Suppressor macrophage treated with lipopolysaccharide for 1 hour (primary cell): Measurements from ENCODE around the gene AGPAT2.
"Not testable (repeated sequence)": the region's sequence is repeated elsewhere in the genome, so short reads cannot be mapped to it uniquely, and the experiment has no call there.

Experiments used
- DNase-seq, 3 donors: peaks; one replicate each; pipeline ENCODE4 v3.0.0-alpha.2; 2020 to 2022

The AGPAT2 gene

DNA sequence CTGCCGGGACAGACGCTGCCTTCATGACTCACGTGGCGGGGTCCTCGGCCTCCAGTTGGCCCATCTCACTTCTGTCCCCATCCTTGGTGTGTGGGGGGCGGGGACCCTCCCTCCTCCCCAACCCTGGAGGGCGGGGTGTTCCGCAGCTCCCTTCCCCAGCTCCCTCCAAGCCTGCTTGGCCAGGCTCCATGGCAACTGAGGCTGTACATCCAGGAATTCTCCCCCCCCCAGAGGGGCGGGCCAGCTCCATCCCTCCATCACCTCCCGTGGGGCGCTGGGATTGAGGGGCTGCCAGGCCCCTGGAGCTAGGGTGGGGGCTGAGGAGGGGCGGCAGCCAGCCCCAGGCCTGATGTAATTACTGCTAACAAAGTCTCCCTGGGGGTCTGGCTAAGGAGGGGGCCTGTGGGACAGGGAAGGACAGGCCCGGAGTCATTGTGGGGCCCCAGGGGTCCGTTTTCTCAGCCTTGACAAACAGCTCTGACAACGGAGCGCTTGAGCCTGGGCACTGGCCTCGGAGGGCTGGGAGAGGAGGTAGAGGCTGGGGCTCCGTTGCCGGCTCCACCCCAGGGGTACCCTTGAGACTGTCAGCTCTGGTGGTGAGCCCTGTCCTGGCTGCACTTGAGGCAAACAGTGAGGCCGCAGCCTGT, 33.1 kb upstream of the AGPAT2 start:
- no peak for DNase-seq

- DNase-seq, result peak; percentile 79 to 93 (median 88)
Measured at GRCh38 chr9:136719195-136719880, 32.1 kb upstream of the AGPAT2 start.

- no peak for DNase-seq
Measured at GRCh38 chr9:136718345-136719194, 31.3 kb upstream of the AGPAT2 start.

DNA sequence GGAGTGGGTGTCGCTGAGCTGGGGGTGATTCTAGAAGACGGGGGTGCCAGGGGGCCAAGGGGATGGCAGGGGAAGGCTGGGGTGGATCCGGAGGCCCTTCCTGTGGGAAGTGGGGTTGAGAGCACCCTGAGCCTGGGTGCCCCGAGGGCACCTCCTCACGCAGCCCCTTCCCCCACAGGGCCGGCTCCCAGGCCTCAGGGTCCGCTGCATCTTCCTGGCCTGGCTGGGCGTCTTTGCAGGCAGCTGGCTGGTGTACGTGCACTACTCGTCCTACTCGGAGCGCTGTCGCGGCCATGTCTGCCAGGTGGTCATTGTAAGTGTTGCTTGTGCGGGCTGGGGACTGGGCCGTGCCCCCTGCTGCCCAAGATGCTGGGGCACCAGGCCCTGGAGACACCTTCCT, 30.1 kb upstream of the AGPAT2 start:
- no peak for DNase-seq

- no peak for DNase-seq
Measured at GRCh38 chr9:136714893-136715274, 27.6 kb upstream of the AGPAT2 start.

- DNase-seq, result no peak
Measured at GRCh38 chr9:136714096-136714892, 27.0 kb upstream of the AGPAT2 start.

- DNase-seq, result no peak
Measured at GRCh38 chr9:136713550-136713949, 26.3 kb upstream of the AGPAT2 start.

DNA sequence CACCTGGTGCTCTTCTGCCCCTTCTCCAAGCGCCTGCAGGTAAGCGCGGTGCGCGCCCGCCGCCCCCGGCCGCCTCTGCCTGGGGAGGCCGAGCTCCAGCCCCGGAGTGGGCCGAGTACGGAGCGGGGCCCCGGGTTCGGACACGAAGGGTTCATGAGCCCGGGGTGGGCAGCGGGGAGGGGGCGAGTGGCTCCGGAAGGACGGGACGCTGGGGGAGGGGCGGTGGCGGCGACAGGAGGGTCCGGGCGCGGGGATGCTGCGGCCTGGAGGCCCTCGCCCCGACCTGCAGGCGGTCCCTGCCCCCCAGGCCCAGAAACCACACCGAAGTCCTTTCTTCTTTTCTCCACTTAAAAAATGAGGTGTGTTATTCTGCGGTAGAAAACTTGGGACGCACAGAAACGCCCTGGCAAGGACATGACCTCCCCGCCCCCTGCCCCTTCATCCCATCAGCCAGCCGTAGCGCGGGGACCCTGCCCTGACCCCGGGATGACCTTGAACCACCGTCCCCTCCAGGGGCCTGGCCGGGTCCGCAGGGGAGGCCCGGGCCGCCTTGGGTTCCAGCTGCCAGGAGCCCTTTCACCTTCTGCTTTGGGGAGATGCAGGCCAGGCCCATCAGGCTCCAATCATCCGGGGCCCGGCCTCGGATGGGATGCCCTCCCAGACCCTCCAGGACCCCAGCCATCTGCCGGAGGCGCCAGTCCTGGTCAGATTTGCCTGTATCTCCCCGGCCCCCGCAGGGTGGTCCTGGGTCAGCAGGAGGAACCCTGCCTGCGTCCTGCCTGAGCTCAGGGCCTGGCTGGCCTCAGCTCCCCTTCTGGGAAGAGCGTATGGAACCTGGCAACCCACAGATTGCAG, 25.7 kb upstream of the AGPAT2 start:
- no peak for DNase-seq

GRCh38 chr9:136711751-136712689, 24.8 kb upstream of the AGPAT2 start, which contains the start of gene DIPK1B:
DIPK1B (plus strand) TSS chr9:136712572; CDS start chr9:136712666, 94 bp downstream.
- no peak for DNase-seq

DNA sequence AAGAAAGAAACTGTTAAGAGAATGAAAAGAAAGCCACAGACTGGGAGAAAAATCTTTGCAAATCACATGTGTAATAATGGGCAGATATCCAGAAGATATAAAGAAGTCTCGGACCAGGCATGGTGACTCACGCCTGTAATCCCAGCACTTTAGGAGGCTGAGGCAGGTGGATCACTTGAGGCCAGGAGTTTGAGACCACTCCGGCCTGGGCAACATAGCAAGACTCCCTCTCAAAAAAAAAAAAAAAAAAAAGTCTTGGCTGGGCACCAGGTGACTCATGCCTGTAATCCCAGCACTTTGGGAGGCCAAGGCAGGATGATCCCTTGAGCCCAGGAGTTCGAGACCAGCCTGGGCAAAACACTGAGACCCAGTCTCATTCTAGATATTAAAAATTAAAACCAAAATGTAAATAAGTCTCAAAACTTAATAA, 24.0 kb upstream of the AGPAT2 start:
- not testable (repeated sequence) for DNase-seq

- DNase-seq, result no peak
Measured at GRCh38 chr9:136710543-136710942, 23.3 kb upstream of the AGPAT2 start.

GRCh38 chr9:136709454-136710109, 22.3 kb upstream of the AGPAT2 start:
- DNase-seq, result no peak

- no peak for DNase-seq
Measured at GRCh38 chr9:136707849-136708517, 20.7 kb upstream of the AGPAT2 start.

- DNase-seq, result no peak
Measured at GRCh38 chr9:136707011-136707410, 19.8 kb upstream of the AGPAT2 start.

GRCh38 chr9:136705564-136705963, 18.3 kb upstream of the AGPAT2 start:
- DNase-seq, result peak; percentile 76 to 80 (median 77)

- not testable (repeated sequence) for DNase-seq
Measured at GRCh38 chr9:136704741-136705140, 17.5 kb upstream of the AGPAT2 start.

DNA sequence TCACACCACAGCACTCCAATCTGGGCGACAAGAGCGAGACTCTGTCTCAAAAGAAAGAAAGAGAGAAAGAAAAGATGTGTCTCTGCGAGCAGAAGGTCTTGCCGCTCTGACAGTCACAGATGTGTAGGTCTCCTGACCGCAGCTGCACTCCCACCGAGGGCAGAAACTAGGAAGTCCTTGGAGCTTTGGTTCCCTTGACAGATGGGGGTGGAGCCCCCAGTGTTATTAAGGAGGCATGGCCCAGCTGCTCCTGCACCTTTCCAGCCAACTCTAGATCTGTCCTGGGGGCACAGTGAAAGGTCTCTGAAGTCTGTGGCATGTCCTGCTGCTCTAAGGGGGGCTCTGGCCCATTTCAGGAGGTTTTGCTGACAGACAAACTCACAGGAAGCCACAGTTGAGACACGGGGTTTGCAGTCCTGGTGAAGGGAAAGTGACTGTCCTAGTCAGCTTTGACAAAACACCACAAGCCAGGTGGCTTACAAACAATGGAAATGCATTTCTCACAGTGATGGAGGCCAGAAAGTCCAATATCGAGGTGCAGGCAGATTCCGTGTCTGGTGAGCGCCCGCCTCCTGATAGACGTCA, 16.1 kb upstream of the AGPAT2 start:
- peak; percentile 72 to 75 (median 73) for DNase-seq

DNA sequence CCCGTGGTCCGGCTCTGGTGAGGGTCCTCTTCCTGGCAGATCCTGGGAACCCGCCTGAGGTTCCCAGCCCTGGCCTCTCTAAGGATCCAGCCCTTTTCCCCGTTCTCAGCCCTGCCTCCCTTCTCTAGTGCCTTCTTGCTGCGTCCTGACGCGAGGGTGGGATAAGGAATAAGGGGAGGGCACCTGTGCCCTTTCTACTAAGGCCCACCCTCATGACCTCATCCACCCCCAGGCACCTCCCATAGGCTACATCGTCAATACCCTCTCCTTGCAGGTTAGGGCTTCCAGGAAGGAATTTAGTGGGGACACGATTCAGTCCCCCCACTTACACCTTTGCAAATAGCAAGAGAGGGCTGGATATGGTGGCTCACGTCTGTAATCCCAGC, 14.4 kb upstream of the AGPAT2 start:
- no peak for DNase-seq
